Smooth muscle cell (in vitro differentiated cells): ENCODE results near the gene ABHD17A. TPM values are rescaled to one million over a fixed set of nuclear protein-coding genes. Genes with fewer than 3 reads are reported as not detected.

Source experiments
- DNase-seq: peaks from one replicate; lab custom pipeline; 2025; ENCODE audit not compliant: unreplicated experiment; lab: John Stamatoyannopoulos, UW
- H2AFZ ChIP-seq: fragments of 200-600 bp; sonication (generic); 2 replicates; pipeline ENCODE4 v1.6.0; 2016; ENCODE audit warnings: antibody characterized with exemption, low read depth, mild to moderate bottlenecking
- H3F3A ChIP-seq: fragments of 200-600 bp; sonication (generic); 2 replicates; pipeline ENCODE4 v1.6.0; 2017; ENCODE audit warnings: antibody characterized with exemption, low read depth
- H3K27ac ChIP-seq: fragments of 200-600 bp; sonication (generic); 2 replicates; pipeline ENCODE4 v1.5.1; 2016; ENCODE audit warnings: low read depth, mild to moderate bottlenecking
- H3K27me3 ChIP-seq: fragments of 200-600 bp; sonication (generic); 2 replicates; pipeline ENCODE4 v1.6.1; 2016; ENCODE audit warnings: low read depth, mild to moderate bottlenecking
- H3K36me3 ChIP-seq: fragments of 200-600 bp; sonication (generic); 2 replicates; pipeline ENCODE4 v1.5.1; 2016; ENCODE audit warnings: low read depth
- H3K4me1 ChIP-seq: fragments of 200-600 bp; sonication (generic); 2 replicates; pipeline ENCODE4 v1.5.1; 2016; ENCODE audit warnings: low read depth
- H3K4me2 ChIP-seq: fragments of 200-600 bp; sonication (generic); 2 replicates; pipeline ENCODE4 v1.6.0; 2016; ENCODE audit warnings: mild to moderate bottlenecking
- H3K4me3 ChIP-seq: fragments of 200-600 bp; sonication (generic); 2 replicates; pipeline ENCODE4 v1.5.1; 2016; ENCODE audit warnings: mild to moderate bottlenecking
- H3K79me2 ChIP-seq: fragments of 200-600 bp; sonication (generic); 2 replicates; pipeline ENCODE4 v1.6.0; 2016; ENCODE audit warnings: low read depth, mild to moderate bottlenecking
- H3K9ac ChIP-seq: fragments of 200-600 bp; sonication (generic); 2 replicates; pipeline ENCODE4 v1.6.0; 2016; ENCODE audit warnings: low read depth
- H3K9me3 ChIP-seq: fragments of 200-600 bp; sonication (generic); replicated peaks from 2 replicates; pipeline ENCODE4 v1.5.1; 2016; ENCODE audit warnings: low read depth
- H4K20me1 ChIP-seq: fragments of 200-600 bp; sonication (generic); 2 replicates; pipeline ENCODE4 v1.6.0; 2016; ENCODE audit warnings: low read depth
- WGBS: methylation state at CpG from one replicate; pipeline ENCODE4 v1.1.7; 2016; ENCODE audit warnings: low lambda C conversion rate; 5-methylcytosine and 5-hydroxymethylcytosine counted together
- polyA plus RNA-seq: library from polyadenylated mRNA; unstranded; fragments of >200 nt; fragmentation: Nextera tagmentation; extraction: Ambion mirVana; gene quantifications from 2 replicates; pipeline ENCODE4 v1.2.1, GENCODE V29; 2016
- total RNA-seq: library from RNA; depleted of rRNA; stranded (reverse); fragments of >200 nt; gene quantifications from 2 replicates; pipeline ENCODE4 v1.2.3, GENCODE V29; 2014
- TF ChIP-seq, protein P1 (sequence below): fragments of 200-600 bp; sonication (generic); IDR thresholded peaks from 2 replicates; pipeline ENCODE4 v1.5.1; 2017; ENCODE audit warnings: borderline replicate concordance, mild to moderate bottlenecking, antibody characterized with exemption; ENCODE audit not compliant: insufficient read depth, poor library complexity, severe bottlenecking

The ABHD17A gene
- total and polyA plus RNA-seq, 2 experiments from 2014 or later = 42.9 to 106 TPM

DNA sequence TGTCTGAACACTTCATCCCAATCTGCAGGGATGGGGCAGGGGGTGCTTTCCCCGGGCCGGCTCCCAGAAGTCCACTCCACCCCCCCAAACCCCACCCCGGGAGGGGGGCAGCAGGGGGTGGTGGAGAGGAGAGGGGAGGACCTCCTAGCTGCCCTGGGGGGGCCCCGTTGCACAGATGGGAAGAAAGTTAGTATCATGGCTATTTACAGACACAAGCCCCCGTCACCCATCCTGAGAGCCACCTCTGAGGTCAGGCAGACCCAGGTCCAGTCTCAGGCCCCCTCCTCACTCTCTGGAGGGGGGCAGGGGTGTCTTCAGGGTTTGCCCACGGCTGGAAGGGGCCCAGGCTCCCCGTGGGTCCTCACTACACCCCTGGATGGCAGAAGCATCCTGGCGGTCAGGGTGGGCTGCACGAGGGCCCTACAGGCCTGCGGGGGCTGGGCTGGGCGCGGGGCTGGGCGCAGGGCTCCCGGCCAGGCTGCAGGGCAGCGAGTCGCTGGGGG lies 31.2 kb downstream of the ABHD17A start:
- Histone ChIP-seq H3K9me3 (no peaks in the 10 kb centered on the region), H2AFZ (no peak overlapping the region), H3K79me2 (peaks cover 52% of the 10 kb centered on the region), H3K4me1 (peaks cover 46% of the 10 kb centered on the region), H4K20me1 (peaks cover 54% of the 10 kb centered on the region), H3K36me3 (no peaks in the 10 kb centered on the region), H3K9ac (no peak overlapping the region), H3K4me3 (no peak overlapping the region), H3K27me3 (no peaks in the 10 kb centered on the region), H3K4me2 (no peak overlapping the region), H3K27ac (no peak overlapping the region), H3F3A (peaks cover 8% of the 10 kb centered on the region)
- TF ChIP-seq, protein P1, sequence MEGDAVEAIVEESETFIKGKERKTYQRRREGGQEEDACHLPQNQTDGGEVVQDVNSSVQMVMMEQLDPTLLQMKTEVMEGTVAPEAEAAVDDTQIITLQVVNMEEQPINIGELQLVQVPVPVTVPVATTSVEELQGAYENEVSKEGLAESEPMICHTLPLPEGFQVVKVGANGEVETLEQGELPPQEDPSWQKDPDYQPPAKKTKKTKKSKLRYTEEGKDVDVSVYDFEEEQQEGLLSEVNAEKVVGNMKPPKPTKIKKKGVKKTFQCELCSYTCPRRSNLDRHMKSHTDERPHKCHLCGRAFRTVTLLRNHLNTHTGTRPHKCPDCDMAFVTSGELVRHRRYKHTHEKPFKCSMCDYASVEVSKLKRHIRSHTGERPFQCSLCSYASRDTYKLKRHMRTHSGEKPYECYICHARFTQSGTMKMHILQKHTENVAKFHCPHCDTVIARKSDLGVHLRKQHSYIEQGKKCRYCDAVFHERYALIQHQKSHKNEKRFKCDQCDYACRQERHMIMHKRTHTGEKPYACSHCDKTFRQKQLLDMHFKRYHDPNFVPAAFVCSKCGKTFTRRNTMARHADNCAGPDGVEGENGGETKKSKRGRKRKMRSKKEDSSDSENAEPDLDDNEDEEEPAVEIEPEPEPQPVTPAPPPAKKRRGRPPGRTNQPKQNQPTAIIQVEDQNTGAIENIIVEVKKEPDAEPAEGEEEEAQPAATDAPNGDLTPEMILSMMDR = no peak
- no peak for DNase-seq
- WGBS = 73% methylated on average over 5 of the region's 16 CpGs

DNA sequence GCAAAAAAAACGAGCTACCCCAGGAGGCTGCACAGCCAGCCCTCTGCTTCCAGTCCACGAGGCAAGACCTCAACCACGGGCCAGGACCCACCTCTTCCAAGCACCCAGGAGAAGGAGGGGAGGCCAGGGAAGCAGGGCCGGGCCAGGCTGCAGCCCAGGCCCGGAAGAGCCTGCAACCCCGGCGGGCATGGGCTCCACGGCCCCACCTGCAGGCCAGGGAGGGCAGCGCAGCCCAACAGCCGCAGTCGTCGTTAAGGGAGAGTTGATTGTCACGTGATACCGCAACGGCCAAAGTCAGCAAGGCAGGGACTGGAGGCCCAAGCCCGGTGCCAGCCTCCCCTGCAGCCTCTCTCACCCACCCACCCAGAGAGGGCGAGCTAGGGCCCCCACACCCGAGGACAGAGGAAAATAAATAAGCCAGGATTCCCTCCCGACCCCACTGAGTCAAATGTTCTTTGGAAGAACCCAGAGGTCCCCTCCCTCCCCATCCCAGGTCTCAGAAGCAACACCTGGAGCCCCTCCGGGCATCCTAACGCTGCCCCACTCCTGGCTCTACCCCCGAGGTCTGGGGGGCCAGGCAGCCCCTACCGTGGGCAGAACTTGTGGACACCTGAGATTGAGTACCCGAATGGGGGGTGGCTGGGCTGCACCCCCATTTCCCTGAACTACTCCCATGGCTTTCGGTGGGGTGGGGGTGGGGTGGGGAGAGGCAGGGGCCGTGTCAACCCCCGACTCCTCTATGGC lies 31.8 kb downstream of the ABHD17A start:
- 39% methylated on average over 23 of the region's 27 CpGs for WGBS
- H3K4me1 ChIP-seq = peaks cover 42% of the 10 kb centered on the region
- peaks cover 46% of the 10 kb centered on the region for H3K79me2 ChIP-seq
- H4K20me1 ChIP-seq = peaks cover 48% of the 10 kb centered on the region
- H3F3A ChIP-seq = peaks cover 12% of the 10 kb centered on the region
- H3K4me3 ChIP-seq = no peak overlapping the region
- no peak overlapping the region for H3K27ac ChIP-seq
- no peak overlapping the region for H3K4me2 ChIP-seq
- TF ChIP-seq, protein P1 = peak; percentile 85
- no peaks in the 10 kb centered on the region for H3K27me3 ChIP-seq
- DNase-seq = peak; percentile 22
- H3K9ac ChIP-seq = no peak overlapping the region
- H2AFZ ChIP-seq = no peak overlapping the region
- H3K36me3 ChIP-seq = no peaks in the 10 kb centered on the region
- H3K9me3 ChIP-seq = no peaks in the 10 kb centered on the region

DNA sequence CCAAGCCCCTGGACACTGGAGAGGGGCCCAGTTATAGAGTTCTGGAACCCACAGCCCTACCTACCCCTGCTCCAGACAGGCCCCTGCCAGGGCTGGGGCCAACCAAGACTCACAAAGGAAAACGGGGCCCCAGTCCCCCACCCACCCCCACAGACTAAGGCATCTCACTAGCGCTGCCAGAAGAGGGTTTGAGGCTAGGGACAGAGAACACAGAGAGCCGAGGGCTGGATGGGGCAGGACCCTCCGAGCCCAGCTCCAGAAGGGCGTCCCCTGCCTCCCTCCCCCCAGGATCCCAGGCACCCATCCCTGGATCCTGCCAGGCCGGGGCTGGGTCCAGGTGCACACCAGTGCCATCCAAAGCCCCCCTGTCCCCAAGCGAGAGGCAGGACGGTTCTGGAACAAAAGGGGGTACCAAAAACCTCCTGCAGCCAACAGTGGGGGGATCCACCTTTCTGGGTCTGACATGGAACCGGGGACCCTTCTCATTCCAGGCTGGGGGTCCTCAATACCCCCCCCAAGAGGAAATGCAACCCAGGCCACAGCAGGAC lies 32.6 kb downstream of the ABHD17A start:
- Histone ChIP-seq H3K79me2 (peaks cover 43% of the 10 kb centered on the region), H3K4me3 (no peak overlapping the region), H3K9me3 (no peaks in the 10 kb centered on the region), H3K4me2 (no peak overlapping the region), H3F3A (peaks cover 12% of the 10 kb centered on the region), H3K27me3 (no peaks in the 10 kb centered on the region), H3K36me3 (no peaks in the 10 kb centered on the region), H3K27ac (no peak overlapping the region), H2AFZ (no peak overlapping the region), H3K4me1 (peaks cover 41% of the 10 kb centered on the region), H4K20me1 (peaks cover 44% of the 10 kb centered on the region), H3K9ac (no peak overlapping the region)
- DNase-seq = no peak
- TF ChIP-seq, protein P1 = no peak
- WGBS = 97% methylated on average over 9 of the region's 9 CpGs
